NCI-H2196 treated with DMSO at 0.1 percent for 48 hours (cell line): ENCODE data around the gene IPO11.
"Not testable (repeated sequence)": the region's sequence is repeated elsewhere in the genome, so short reads cannot be mapped to it uniquely, and the experiment has no call there.

Experiments used
- DNase-seq: peaks from one replicate; lab custom pipeline; 2025; ENCODE audit not compliant: unreplicated experiment; lab: John Stamatoyannopoulos, UW

Gene IPO11

DNA sequence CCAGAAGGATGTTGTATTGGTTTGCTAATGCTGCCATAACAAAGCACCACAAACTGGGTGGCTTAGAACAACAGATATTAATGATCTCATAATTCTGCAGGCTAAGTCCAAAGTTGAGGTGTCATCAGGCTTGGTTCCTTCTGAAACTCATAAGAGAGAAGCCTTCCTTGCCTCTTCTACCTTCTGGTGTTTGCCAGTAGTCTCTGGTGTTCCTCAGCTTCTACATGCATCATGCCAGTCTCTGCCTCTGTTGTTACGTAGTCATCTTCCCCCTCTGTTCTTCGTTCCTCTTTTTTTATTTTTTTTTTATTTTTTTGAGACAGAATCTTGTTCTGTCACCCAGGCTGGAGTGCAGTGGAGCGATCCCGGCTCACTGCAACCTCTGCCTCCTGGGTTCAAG, 227.9 kb downstream of the IPO11 start:
- DNase-seq = no peak

DNA sequence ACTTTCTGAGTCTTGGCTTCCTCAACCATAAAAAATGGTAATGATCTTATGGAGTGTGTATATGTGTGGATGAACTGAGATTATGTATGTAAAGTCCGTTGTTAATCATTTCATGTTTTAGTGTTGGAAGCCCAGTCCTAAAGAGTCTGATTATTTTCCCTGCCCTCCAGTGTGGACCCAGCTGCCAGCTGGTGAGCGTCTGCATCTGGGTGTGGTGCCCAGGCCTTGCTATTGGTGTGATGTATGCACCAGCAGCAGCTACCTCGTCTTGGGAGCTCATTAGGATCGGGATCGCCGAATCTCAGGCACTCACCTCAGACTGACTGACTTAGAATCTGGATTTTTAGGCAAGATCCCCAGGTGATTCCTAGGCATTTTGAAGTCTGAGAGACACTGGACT, 229.9 kb downstream of the IPO11 start:
- no peak for DNase-seq

- DNase-seq = no peak
Observed at GRCh38 chr5:62643556-62644451, 231.2 kb downstream of the IPO11 start.

DNA sequence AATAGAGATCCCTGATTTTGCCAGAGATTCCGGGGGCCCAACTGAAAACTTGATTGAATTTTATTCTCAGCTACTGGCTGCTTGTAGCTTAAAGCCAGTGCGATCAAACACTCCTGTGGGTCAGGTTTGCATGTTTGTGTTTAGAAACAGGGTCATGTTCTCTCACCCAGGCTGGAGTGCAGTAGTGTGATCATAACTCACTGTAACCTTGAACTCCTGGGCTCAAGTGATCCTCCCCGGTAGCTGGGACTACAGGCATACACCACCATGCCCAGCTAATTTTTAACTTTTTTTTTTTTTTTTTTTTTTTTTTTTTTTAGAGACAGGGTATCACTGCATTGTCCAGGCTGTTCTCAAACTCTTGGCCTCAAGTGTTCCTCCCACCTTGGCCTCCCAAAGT, 232.7 kb downstream of the IPO11 start:
- no peak for DNase-seq

DNA sequence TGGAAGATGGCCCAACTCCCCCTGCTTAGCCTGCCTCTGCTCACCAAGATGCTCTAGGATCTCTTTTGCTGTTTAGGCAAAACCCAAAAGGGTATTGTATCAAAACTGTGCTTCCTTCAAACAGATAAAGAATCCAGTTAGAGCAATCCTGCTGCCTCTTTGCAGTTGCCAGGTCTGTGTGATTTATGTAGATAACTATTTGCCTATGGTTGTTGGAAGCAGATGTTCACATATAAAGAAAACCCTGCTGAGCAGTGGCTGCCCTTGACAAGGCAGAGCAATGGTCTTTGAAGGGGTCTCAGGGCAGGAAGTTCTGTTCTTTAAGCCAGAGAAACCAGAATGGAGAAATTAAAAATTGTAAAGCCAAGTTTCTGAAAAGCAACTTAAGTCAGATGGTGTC, 234.7 kb downstream of the IPO11 start:
- no peak for DNase-seq

GRCh38 chr5:62649025-62649424, 236.5 kb downstream of the IPO11 start:
- no peak for DNase-seq

- DNase-seq = no peak
Observed at GRCh38 chr5:62649476-62650113, 237.0 kb downstream of the IPO11 start.

- DNase-seq = no peak
Observed at GRCh38 chr5:62650197-62650596, 237.6 kb downstream of the IPO11 start.

DNA sequence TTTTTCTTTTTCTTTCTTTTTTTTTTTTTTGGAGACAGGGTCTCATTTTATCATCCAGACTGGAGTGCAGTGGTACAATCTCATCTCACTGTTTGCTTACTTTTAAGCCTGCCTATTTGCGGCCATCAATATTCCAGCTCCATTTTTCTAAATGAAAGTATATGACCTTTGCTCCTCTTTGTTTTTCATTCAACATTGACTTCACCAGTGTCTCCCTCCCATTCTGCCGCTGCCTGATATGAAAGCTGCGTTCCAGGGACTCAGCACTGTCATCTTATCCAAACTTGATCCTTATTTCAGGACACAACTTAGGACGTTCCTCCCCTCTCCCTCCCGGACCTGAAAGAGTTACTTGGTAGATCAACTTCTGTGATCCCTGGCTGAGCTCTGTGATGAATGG, 239.7 kb downstream of the IPO11 start:
- no peak for DNase-seq

GRCh38 chr5:62653001-62653863, 240.7 kb downstream of the IPO11 start:
- DNase-seq = no peak

DNA sequence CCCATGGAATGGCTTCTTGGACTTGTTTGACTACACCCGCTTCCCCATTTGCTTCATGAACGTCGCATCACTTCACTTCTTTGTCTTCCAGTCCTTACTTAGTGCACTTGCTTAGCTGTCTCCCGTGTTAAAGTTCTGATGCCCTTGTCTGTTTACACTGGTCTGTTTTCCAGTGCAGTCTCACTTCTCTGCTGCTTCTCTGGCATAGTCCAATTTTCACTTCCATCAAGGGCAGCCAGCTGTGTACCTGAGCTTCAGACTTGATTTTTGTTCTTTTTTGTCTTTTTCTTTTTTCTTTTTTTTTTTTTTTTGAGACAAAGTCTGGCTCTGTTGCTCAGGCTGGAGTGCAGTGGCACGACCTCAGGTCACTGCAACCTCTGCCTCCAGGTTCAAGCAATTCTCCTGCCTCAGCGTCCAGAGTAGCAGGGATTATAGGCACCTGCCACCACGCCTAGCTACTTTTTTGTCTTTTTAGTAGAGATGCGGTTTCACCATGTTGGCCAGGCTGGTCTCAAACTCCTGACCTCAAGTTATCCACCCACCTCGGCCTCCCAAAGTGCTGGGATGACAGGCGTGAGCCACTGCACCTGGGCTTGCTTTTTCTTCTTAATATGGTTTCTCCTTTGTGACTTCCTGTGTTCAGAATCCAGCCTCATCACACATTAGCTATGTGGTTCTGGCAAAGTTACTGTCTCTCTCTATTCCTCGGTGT, 241.5 kb downstream of the IPO11 start:
- DNase-seq = no peak

DNA sequence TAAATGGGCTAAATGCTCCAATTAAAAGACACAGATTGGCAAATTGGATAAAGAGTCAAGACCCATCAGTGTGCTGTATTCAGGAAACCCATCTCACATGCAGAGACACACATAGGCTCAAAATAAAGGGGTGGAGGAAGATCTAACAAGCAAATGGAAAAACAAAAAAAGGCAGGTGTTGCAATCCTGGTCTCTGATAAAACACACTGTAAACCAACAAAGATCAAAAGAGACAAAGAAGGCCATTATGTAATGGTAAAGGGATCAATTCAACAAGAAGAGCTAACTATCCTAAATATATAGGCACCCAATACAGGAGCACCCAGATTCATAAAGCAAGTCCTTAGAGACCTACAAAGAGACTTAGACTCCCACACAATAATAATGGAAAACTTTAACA, 245.2 kb downstream of the IPO11 start:
- DNase-seq = not testable (repeated sequence)

DNA sequence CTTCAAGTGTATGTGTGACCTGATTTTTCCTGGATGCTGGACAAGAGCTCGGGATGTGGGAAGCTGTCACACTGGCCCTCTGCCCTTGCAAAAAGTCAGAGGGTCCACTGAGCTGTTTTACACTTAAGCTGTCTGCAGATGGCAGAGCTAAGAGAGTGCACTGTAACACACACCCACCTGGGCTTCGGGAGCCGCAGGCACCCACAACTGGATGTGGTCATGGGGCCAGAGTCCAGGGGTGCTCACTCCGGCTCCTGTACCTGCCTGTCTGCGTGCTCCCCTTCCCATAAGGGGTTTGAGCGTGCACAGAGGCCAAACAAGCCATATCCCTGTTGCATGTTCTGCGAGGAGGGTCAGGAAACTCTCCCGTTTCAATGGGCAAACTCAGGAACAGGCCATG, 248.6 kb downstream of the IPO11 start:
- no peak for DNase-seq

GRCh38 chr5:62662521-62662920, 250.0 kb downstream of the IPO11 start:
- DNase-seq = no peak

DNA sequence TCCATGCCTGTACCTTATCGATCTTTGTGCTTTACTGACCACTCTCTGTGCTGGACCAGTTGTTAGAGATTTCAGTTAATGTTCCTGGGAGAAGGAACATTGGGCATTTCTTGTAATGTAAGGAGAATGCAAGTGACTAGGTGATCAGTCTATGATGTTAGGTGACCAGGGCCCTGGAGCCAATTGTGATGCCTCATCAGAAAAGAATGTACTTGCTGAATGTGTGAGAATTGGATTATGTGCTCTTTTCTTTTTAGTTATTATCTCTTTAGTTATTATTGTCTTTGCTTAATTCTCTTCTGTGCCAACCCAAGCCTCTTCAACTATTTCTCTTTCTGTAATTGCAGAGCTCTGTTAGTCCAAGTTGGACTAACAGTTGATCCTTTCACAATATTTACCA, 258.9 kb downstream of the IPO11 start:
- DNase-seq = no peak

DNA sequence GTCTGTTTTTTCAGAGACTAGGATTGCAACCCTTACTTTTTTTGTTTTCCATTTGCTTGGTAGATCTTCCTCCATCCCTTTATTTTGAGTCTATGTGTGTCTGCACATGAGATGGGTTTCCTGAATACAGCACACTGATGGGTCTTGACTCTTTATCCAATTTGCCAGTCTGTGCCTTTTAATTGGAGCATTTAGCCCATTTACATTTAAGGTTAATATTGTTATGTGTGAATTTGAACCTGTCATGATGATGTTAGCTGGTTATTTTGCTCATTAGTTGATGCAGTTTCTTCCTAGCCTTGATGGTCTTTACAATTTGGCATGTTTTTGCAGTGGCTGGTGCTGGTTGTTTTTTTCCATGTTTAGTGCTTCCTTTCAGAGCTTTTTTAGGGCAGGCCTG, 264.0 kb downstream of the IPO11 start:
- not testable (repeated sequence) for DNase-seq
